ENCODE data around the gene STAC3.

GRCh38 chr12:57215065-57215464 lies 35.9 kb downstream of the STAC3 start:
- TF ChIP-seq CTCF (IDR thresholded peaks at IDR 0.05) (no peak), POLR2A (IDR thresholded peaks at IDR 0.05) (no peak)

All from heart left ventricle (tissue), 13 donors.